SW 1271 (cell line): ENCODE measurements around the gene GRIP2.
A peak's percentile ranks its signal among the peaks of the same experiment; 100 is the strongest.
"Not testable (repeated sequence)": the region's sequence is repeated elsewhere in the genome, so short reads cannot be mapped to it uniquely, and the experiment has no call there.

ENCODE experiments used
- DNase-seq, 2 experiments: peaks; one replicate each; lab custom pipeline; 2025; lab: John Stamatoyannopoulos, UW

The GRIP2 gene

GRCh38 chr3:14520967-14521366 lies 19.2 kb downstream of the GRIP2 start:
- no peak for DNase-seq

- DNase-seq = no peak
These were observed 20.0 kb downstream of the GRIP2 start for GRCh38 chr3:14520149-14520548.

- no peak for DNase-seq
These were observed 20.7 kb downstream of the GRIP2 start for GRCh38 chr3:14519406-14519805.

GRCh38 chr3:14518893-14519292 lies 21.2 kb downstream of the GRIP2 start:
- DNase-seq = no peak

- no peak for DNase-seq
These were observed 21.7 kb downstream of the GRIP2 start for GRCh38 chr3:14518432-14518802.

- DNase-seq = no peak
These were observed 22.3 kb downstream of the GRIP2 start for GRCh38 chr3:14517601-14518431.

GRCh38 chr3:14516738-14517345 lies 23.3 kb downstream of the GRIP2 start:
- DNase-seq = no peak

- DNase-seq = not testable (repeated sequence)
These were observed 24.6 kb downstream of the GRIP2 start for GRCh38 chr3:14515526-14515925.

GRCh38 chr3:14514323-14514720 lies 25.8 kb downstream of the GRIP2 start:
- DNase-seq = no peak

GRCh38 chr3:14513566-14514322 lies 26.4 kb downstream of the GRIP2 start:
- no peak for DNase-seq

- no peak for DNase-seq
These were observed 27.2 kb downstream of the GRIP2 start for GRCh38 chr3:14512942-14513327.

- DNase-seq = no peak
These were observed 27.7 kb downstream of the GRIP2 start for GRCh38 chr3:14512281-14512941.

GRCh38 chr3:14511623-14512280 lies 28.4 kb downstream of the GRIP2 start:
- DNase-seq = no peak

GRCh38 chr3:14510838-14511622 lies 29.1 kb downstream of the GRIP2 start:
- no peak for DNase-seq

- DNase-seq = no peak
These were observed 30.4 kb downstream of the GRIP2 start for GRCh38 chr3:14509796-14510100.

- DNase-seq = peak in 1 of 2 experiments; percentile 38
These were observed 31.0 kb downstream of the GRIP2 start for GRCh38 chr3:14508966-14509795.

- DNase-seq = no peak
These were observed 31.7 kb downstream of the GRIP2 start for GRCh38 chr3:14508505-14508819.

- no peak for DNase-seq
These were observed 32.2 kb downstream of the GRIP2 start for GRCh38 chr3:14507757-14508504.

GRCh38 chr3:14507305-14507741 lies 32.8 kb downstream of the GRIP2 start:
- no peak for DNase-seq
